T-helper 9 cell (primary cell): ENCODE measurements around the gene FAM25G.
"Not testable (repeated sequence)": the region's sequence is repeated elsewhere in the genome, so short reads cannot be mapped to it uniquely, and the experiment has no call there.

Experiments used
- DNase-seq: peaks from one replicate; pipeline ENCODE4 v3.0.0-alpha.2; 2020
- total RNA-seq, 2 donors: gene quantifications; one replicate each; lab custom pipeline; 2026; lab: John Stamatoyannopoulos, UW

FAM25G gene
- total RNA-seq, result 0 reads per million in 2 donors

DNA sequence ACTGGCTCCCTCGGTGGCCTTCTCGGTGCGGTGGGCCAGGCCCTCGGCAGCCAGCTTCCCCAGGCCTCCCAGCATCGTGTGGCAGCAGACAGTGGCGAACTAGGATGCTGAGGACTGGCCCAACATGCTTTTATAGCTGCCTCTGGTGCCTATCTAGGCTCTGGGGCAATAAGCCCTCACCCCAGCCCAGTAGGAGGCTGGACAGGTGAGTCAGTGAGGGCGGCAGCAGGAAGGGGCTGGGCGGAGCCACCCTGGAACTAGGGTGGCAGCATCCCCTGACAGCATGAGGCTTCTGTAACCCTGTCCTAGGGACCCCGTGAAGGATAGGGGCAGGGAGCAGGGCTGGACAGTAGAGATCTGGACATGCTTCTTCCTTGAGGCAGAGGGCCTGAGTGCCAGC, at the start of gene FAM25G:
TSS of gene FAM25G (minus strand) at position 101 of the 400 bp plus-strand sequence. CDS start at position 75, 26 bp downstream.
- not testable (repeated sequence) for DNase-seq

DNA sequence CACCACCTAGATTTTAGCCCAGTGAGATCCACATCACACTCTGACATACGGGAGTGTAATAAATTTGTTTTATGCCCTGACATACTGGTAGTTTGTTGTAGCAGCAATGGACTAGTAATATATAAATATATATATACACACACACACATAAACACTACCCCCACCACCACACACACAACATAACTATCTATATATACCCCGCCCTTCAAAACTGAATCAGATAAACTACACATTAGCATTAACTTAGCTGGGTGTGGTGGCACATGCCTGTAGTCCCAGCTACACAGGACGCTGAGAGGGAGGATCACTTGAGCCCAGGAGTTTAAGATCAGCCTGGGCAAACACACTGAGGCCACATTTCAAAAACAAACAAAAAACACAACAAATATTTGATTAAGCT, 44.9 kb upstream of the FAM25G start:
- DNase-seq, result not testable (repeated sequence)

DNA sequence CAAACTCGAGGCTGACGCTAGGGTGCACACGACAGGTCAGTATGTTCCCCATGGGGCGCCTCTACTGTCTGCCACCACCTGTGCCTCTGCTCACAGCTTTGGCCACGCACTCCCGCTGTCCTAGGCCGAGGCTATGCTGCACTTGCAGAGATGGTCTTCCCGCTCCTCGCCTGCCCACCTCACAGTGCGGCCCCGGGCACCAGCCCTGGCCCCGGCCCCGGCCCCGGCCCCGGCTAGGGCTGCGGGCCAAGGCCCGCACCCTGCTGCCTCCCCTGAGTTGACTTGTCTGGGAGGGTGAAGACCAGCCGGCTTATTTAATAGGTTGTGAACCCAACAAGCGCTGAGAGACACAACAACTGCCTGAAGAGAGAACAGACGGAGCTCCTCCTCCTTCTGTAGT, 32.0 kb upstream of the FAM25G start, which contains the start of gene AGAP9:
TSS of gene AGAP9 (minus strand) at position 164 of the 400 bp plus-strand sequence. CDS start at position 52, 112 bp downstream.
- DNase-seq, result not testable (repeated sequence)

DNA sequence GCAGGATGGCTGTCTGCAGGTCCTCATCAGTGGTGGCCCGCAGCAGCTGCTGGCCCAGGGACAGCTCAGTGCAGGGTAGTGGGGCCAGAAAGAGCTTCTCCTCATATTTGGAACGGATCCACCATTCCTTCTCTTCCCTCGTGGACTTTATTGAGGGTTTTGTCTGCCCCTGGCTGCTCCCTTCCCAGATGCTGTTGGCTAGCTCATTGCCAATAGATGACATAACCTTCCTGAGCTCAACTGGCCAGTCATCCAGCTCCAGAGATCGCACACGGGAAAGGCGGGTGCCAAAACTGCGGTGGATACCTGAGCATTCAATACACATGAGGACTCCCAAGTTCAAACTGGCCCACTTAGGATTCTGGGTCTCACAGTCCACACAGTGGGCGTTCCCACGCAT, 10.8 kb upstream of the FAM25G start:
- not testable (repeated sequence) for DNase-seq

DNA sequence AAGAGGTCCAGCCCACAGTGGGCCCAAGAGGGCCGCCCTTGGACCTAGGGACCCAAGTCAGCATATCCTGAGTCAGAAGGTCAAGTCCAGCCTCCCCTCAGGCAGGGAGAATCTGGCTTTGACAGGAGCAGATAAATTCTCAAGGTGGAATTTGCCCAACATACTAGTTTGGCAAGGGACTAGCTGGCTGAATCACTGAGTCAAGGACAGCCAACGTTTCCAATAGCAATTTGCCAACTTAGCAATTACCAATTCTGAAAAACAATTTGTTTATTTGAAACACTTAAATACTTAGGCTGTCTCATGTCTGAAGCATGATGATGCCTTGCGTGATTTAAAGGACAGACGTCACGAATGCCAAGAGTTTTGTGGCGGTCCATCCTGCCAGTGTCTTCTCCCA, 2.7 kb upstream of the FAM25G start:
- not testable (repeated sequence) for DNase-seq

DNA sequence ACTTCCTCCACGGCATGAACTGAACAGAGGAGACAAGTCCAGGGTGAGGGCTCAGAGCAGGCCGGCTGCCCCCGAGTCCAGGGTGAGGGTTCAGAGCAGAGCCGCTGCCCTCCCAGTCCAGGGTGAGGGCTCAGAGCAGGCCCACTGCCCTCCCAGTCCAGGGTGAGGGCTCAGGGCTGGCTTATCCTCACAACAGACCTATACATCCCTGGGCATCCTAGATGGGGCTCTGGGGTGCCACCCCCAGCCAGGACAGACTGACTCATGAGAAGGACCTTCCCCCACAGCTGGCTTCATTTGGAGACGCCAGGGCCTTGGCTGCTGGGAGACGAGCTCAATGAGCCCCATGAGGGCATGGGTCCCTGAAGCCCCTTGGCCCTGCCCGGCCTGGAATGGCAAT, 1.9 kb downstream of the FAM25G start:
- not testable (repeated sequence) for DNase-seq

DNA sequence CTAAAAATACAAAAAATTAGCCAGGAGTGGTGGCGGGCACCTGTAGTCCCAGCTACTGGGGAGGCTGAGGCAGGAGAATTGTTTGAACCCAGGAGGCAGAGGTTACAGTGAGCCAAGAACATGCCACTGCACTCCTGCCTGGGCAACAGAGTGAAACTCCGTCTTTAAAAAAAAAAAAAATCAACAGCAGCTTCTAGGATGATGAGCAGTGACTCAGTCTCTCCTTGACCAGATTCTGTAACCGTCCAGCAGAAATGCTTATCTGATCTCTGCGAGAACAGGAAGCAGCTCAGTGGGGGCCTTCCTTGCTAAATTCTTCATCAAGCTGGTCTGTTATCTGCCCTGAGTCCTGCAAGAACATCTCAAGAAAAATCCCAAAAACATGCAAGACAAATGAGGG, 5.6 kb downstream of the FAM25G start:
- DNase-seq, result not testable (repeated sequence)

DNA sequence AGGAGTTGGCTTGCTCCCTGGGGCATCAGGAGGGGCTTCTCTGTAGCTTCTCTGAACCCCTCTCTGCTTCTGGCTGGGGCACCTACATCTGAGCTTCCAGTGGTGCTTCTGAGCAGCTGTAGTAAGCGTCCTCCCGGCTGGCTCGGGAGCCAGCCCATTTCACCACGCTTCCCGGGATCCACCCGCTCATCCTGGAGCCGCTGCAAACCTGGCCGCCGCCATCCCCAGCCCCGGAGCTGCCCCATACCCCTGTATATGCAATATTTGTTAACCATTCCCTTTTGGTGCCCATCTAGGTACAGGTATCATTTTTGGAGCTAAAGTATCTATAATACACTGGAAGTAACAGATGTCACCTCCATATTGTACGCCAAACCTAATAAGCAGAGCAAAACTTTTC, 6.7 kb downstream of the FAM25G start:
- DNase-seq, result not testable (repeated sequence)

DNA sequence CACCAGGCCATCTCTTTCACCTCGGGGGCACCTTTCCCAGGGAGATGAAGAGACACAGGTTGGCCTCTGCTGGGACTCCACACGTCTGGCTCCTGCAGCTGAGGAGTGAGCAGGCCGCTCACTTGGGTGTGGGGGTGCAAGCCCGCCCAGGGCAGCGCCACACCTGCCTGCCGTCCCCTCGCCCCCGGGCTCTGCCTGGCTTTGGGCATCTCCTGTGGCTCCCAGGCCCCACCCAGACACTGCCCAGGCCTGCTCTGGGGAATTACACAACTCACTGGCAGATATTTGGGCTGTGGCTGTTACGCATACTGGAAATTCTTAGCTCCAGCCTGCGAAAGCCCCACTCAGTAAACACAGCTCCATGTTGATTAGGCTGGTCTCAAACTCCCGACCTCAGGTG, 7.6 kb downstream of the FAM25G start, which contains the start of gene ANXA8:
TSS of gene ANXA8 (minus strand) at position 193 of the 400 bp plus-strand sequence. CDS start at position 11, 182 bp downstream.
- DNase-seq, result not testable (repeated sequence)

DNA sequence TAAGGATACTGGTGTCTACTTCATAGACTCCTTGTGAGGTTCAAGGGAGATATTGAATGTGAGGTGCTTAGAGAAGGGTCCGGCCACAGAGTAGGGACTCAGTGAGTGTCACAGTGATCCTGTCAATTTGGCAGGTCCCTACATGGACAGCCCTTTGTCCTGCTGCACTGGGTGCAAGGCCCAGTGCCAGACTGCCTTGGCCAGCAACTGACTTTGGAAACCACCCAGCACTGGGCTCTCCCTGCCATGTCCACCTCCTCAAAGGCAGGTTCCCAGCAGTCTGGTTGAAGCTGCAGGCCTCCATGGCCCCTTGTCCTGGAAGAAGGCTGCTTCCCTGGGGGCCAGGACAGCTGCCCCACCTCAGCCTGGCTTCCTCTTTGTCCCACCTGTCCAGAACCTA, 9.1 kb downstream of the FAM25G start:
- not testable (repeated sequence) for DNase-seq

DNA sequence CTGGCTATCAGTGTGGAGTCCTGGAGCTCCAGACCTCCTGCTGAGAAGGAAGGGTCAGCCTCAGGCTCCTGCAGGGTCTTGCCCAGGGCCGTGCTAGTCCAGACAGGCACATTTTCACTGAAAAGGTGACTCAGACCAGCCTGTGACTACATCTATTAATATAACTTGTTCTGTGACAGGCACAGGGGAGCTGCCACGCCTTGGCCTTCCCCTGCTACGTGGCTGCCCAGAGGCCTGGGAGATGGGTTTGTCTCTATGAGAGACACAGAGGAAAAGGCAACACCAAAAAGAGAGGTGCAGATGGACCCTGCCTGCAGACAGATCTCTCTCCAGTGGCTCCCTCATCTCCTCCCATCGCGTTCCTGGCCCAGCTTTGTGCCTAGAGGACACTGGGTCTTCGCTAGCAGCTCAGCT, 9.7 kb downstream of the FAM25G start:
- DNase-seq, result not testable (repeated sequence)

DNA sequence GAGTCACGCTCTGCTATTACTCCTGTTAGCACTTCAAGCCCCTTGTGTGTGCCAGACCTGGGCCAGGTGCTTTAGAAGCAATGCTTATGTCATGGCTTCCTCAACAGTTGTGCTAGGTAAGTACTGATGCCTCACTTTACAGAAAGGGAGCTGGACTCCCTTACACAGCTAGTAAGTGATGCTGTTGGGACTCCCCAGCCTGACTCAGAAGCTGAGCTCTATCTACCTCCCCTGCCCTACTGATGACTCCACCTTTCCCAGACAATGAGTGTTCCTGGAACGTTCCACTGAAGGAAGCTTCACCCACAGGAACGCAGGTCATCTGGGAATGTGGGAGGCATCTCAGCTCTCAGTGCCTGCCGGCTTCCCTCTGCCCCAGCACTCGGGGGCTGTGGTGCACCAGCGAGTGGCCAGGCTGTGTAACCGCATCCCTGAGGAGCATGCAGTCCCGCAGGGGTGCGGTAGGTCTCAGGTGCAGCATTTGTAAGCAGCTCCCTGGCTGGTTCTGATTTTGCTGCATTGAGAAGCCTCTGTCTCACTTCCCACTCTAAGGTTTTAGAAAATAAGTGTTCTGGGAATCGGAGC, 10.2 kb downstream of the FAM25G start:
- not testable (repeated sequence) for DNase-seq

DNA sequence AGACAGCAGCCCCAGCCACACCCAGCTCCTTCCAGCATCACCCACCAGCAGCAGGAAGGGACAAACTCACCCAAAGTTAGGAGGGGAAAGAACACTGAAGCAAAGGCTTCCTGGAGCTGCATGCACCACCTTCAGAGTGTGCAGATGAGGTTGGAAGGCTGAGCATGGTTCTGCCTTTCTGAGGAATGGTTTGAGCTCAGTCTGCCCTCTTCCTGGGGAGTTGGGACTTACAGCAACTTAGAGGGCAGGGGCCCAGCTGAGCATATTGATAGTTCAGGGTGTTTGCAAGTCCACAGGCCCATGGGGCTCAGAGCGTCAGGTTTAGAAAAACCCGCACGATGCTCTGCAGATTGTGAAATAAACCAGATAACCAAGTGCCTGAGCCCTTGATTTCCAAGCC, 11.4 kb downstream of the FAM25G start:
- not testable (repeated sequence) for DNase-seq

DNA sequence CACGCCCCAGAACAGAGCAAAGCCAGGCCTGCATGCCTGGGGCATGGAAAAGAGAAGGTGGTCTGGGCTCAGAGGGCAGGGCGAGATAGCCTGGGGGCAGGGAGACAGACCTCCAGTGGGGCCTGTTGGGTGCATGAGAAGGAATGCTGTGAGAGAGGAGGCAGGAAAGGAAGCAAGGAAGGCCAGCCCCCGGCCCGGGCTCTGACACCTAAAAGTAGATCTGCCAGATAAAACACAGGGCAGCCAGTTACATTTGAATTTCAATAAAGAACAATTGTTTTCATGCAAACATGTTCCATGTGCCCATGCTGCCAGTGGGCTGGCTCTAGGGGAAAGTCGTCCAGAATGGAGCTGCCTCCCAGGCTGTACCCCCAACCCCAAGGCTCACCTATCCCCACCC, 13.4 kb downstream of the FAM25G start:
- not testable (repeated sequence) for DNase-seq

DNA sequence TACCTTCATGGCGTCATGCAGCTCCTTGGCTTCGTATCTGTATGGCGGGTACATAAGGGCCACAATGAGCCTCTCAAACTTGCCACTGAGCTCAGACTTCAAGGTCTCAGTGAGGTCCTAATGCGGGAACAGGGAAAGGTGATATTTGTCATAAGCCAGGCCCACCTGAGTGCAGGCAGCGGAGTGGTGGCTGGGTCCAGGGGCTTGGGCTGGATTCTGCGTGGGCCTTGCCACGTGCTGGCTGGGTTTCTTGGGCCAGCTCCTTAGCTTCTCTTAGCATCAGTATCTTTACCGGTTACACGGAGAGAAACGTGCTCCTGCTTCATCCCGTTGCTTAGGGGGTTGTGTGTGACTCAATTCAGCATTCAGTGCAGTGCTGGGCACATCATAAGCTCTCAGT, 14.4 kb downstream of the FAM25G start:
- not testable (repeated sequence) for DNase-seq

DNA sequence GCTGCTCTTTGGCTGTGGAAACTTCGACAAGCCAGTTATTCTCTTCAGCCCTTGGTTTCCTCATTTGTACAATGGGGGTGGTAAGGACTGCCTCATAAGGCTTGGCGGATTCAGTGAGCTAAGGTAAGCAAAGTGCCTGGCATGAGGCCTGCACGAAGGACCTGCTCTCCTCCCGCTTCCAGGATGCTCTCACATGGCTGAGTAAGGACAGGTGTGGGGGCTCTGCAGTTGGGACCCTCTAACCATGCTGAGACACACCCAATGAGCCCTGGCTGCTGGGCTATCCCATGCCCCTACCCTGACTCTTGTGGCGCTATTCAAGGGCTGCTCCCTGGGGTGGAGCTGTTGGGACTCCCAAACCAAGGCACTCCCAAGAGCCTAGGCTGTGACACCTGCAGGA, 16.4 kb downstream of the FAM25G start:
- not testable (repeated sequence) for DNase-seq

DNA sequence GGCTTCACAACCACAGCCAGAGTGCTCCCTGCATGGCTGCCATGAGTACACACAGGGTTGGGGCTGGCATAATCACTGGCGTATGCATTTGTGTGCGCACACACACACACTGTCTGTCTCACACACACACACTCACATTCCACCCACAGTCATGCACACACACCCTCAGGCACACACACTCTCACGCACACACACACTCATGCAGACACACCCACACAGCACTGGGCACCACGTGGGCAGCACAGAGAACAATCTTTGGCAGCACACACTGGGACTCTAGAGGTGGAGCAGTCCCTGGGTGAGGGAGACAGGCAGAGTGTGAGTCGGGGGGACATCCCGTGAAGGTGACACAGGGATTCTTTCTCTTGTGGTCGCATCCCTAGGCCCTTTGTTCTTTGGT, 18.0 kb downstream of the FAM25G start:
- DNase-seq, result not testable (repeated sequence)

DNA sequence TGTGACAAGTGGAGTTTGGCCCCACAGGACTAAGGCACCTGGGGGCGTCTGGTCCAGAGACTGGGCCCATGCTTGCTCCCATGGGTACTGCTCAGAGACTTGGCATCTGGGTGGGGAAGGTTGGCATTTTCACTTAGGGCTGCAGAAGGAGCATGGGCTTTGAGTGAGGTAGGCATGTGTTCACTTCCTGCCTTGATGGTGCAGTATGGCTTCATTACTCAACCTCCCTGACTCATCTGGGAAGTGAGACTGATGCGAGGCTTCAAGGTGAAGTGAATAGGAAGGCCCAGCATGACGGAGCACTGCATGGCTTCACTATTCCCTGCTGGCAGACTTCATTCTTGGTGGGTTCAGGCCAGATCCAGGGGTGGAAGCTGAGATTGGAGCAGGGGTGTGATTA, 18.9 kb downstream of the FAM25G start:
- DNase-seq, result not testable (repeated sequence)

DNA sequence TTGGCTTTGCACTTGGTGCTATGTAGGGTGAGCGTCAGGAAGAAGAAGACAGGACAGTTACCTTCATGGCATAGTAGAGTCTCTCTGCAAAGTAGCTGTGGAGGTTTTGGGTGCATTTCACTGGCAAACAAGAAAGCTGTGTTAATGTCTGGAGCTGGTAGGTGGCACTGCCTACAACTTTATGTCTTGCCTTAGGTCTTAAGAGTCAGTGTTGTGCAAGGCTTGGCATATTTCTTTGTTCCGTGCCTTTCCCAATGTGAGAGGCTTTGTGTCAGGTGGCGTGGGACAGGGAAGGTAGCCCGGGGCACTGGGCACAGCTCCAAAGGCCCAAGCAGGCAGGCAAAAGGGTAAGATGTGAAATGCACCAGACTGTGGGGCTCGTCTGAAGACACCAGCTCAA, 19.4 kb downstream of the FAM25G start:
- not testable (repeated sequence) for DNase-seq

DNA sequence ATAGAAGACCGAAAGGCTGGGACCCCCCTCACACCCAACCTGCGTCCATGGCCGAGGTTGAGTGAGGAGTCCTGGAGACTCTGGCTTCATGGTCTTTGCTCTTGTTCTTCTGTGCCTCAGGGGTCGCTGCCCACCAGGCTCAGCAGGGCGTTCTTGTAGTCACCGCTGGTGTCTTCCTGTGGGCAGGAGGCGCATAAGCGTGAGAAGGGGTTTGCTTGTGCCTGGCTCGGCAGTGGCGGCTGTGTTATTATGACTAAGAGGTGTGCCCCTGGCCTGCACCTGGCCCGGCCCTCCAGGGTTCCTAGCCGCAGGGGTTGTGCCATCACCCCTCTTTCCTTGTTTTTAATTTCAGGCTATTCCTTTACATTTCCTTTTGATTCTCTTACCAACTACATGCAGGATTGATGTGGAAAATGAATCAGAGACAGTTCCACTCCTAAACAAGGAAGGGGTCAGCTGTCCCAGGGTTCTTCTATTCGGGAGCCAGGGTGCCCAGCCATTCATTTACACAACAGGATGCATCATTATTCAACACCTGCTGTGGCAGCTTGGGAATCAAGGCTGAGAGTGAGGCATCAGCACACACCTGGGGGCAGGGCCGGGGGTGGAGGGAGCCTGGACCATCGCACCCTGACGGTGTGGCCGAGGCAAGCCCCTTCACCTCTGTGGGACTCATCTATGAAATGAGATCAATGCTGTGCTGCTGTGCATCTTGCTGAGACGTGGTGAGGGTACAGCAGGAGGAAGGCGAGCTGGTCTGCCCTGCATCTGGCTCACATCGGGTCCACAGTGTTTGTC, 22.6 kb downstream of the FAM25G start:
- not testable (repeated sequence) for DNase-seq

DNA sequence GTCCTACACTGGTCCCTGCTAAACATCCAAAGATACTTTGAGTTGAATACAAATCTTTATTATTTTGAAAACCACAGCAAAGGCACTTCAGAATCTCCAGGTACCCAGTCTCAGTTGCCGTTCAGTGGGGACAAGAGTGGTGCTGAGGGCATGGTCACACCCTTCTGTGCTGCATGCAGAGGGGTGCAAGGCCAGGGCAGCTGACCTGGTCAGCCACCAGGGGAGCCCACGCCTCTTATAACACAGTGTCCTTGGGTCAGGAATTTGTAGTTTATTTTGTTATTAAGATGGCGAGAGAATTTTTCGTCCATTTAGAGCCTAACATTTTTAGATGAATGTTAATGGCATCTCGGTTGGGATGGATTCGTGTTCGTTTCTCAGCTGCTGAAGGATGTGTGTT, 23.5 kb downstream of the FAM25G start:
- DNase-seq, result not testable (repeated sequence)

DNA sequence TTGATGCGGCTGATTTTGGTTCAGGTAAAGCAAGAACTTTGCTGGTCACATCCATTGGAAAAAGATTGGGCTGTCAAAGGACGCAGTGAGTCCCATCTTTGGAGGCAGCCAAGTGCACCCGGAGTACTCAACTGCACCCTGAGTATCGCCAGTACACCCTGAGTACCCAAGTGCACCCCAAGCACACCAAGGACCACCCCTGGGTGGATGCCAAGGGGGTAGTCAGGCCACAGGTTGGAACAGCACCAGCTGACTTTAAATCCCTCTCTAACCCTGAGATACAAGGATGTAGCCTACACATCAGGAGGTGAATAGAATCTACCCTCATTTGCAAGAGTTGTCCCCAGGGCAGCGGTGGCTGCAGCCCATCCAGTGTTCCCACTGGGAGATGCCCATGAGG, 24.0 kb downstream of the FAM25G start:
- not testable (repeated sequence) for DNase-seq

DNA sequence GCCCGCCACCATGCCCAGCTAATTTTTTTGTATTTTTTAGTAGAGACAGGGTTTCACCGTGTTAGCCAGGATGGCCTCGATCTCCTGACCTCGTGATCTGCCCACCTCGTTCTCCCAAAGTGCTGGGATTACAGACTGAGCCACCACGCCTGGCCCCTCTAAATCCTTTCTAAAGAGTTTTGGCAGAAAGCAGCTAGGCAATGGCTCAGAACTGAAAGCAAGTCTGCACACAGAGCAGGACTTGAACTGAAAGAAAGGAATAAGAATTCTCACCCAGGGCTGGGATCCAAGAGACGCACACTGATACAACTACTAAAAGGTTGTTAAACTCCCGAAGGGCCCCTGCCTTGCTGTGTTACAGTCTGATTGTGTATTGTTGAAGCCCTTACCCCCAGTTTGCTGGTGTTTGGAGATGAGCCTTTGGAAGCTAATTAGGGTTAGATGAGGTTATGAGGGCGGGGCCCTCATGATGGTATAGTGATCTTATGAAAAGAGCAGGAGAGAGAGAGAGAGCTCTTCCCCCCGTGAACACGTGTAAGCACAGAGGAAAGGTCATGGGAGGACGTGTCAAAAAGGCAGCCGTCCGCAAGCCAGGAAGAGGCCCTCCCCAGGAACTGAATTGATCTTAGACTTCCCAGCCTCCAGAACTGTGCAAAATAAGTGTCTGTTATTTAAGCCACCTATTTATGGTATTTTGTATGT, 26.1 kb downstream of the FAM25G start:
- DNase-seq, result not testable (repeated sequence)
